Hepatocyte (in vitro differentiated cells): Measurements from ENCODE around the gene CLEC12A.

ENCODE experiments used
- EZH2 ChIP-seq: fragments of 200-600 bp; sonication (generic); IDR thresholded peaks from 2 replicates; pipeline ENCODE4 v1.6.1; 2016; ENCODE audit warnings: antibody characterized with exemption, mild to moderate bottlenecking, borderline replicate concordance
- EZH2phosphoT487 ChIP-seq: fragments of 200-600 bp; sonication (generic); IDR thresholded peaks from one replicate; pipeline ENCODE4 v1.6.1; 2018; ENCODE audit warnings: antibody characterized with exemption, mild to moderate bottlenecking, low read depth, moderate library complexity; ENCODE audit not compliant: unreplicated experiment, severe bottlenecking
- TF ChIP-seq, protein P1 (sequence below): fragments of 200-600 bp; sonication (generic); IDR thresholded peaks from 2 replicates; pipeline ENCODE4 v1.5.1; 2016; ENCODE audit warnings: antibody characterized with exemption, mild to moderate bottlenecking; ENCODE audit not compliant: poor library complexity

DNA sequence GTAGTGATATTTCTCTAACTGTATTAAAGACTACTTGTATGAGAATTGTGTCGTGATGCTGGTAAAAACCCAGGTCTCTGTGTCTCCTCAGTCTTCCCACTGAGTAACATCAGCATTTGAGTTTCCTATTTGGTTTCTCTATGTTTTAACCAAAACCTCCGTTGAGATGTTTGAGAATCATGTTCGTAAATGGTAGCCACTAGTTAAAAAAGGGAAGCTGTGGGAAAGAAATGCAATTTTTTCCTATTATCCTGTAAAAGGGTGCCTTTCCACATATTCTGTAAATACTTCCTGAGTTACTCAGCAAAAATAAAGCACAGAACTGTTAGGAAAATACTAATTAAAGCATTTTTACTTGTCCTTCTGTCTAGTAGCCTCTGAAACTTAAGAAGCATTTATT, 20.7 kb downstream of the CLEC12A start:
- TF ChIP-seq, protein P1, sequence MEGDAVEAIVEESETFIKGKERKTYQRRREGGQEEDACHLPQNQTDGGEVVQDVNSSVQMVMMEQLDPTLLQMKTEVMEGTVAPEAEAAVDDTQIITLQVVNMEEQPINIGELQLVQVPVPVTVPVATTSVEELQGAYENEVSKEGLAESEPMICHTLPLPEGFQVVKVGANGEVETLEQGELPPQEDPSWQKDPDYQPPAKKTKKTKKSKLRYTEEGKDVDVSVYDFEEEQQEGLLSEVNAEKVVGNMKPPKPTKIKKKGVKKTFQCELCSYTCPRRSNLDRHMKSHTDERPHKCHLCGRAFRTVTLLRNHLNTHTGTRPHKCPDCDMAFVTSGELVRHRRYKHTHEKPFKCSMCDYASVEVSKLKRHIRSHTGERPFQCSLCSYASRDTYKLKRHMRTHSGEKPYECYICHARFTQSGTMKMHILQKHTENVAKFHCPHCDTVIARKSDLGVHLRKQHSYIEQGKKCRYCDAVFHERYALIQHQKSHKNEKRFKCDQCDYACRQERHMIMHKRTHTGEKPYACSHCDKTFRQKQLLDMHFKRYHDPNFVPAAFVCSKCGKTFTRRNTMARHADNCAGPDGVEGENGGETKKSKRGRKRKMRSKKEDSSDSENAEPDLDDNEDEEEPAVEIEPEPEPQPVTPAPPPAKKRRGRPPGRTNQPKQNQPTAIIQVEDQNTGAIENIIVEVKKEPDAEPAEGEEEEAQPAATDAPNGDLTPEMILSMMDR, result no peak
- no peak for TF ChIP-seq EZH2
- TF ChIP-seq EZH2phosphoT487, result no peak
